ENCODE data around the gene FHIT.

GRCh38 chr3:61108247-61109019, 142.8 kb downstream of the FHIT start:
- TF ChIP-seq, protein P1, sequence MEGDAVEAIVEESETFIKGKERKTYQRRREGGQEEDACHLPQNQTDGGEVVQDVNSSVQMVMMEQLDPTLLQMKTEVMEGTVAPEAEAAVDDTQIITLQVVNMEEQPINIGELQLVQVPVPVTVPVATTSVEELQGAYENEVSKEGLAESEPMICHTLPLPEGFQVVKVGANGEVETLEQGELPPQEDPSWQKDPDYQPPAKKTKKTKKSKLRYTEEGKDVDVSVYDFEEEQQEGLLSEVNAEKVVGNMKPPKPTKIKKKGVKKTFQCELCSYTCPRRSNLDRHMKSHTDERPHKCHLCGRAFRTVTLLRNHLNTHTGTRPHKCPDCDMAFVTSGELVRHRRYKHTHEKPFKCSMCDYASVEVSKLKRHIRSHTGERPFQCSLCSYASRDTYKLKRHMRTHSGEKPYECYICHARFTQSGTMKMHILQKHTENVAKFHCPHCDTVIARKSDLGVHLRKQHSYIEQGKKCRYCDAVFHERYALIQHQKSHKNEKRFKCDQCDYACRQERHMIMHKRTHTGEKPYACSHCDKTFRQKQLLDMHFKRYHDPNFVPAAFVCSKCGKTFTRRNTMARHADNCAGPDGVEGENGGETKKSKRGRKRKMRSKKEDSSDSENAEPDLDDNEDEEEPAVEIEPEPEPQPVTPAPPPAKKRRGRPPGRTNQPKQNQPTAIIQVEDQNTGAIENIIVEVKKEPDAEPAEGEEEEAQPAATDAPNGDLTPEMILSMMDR (IDR thresholded peaks at IDR 0.05): no peak
- TF ChIP-seq POLR2A (IDR thresholded peaks at IDR 0.05): no peak
- TF ChIP-seq POLR2AphosphoS5 (IDR thresholded peaks at IDR 0.05): no peak
- no peak for TF ChIP-seq EP300 (IDR thresholded peaks at IDR 0.05; ENCODE audit: low read depth)

Data from transverse colon (tissue), 4 donors.